DOHH2 (cell line): ENCODE measurements around the gene CFAP69.
A peak's percentile ranks its signal among the peaks of the same experiment; 100 is the strongest.

Experiments
- H3F3A ChIP-seq: fragments of 200-600 bp; sonication (generic), shearing (Covaris generic); 2 replicates; pipeline ENCODE4 v1.6.0; 2016; ENCODE audit warnings: antibody characterized with exemption, mild to moderate bottlenecking; ENCODE audit not compliant: control insufficient read depth, insufficient read depth
- H3K27ac ChIP-seq: fragments of 200-600 bp; sonication (generic); 2 replicates; pipeline ENCODE4 v1.5.1; 2014; ENCODE audit warnings: low read depth, mild to moderate bottlenecking, low read length, moderate library complexity
- H3K27me3 ChIP-seq: fragments of 200-600 bp; sonication (generic); 2 replicates; pipeline ENCODE4 v1.6.1; 2014; ENCODE audit warnings: mild to moderate bottlenecking, low read length, mixed read lengths; ENCODE audit not compliant: control insufficient read depth
- H3K36me3 ChIP-seq: fragments of 200-600 bp; sonication (generic); 2 replicates; pipeline ENCODE4 v1.6.1; 2014; ENCODE audit warnings: mild to moderate bottlenecking, low read length, moderate library complexity, mixed read lengths; ENCODE audit not compliant: control insufficient read depth
- H3K4me1 ChIP-seq: fragments of 200-600 bp; sonication (generic); 2 replicates; pipeline ENCODE4 v1.6.1; 2014; ENCODE audit warnings: mild to moderate bottlenecking, low read length, mixed read lengths; ENCODE audit not compliant: control insufficient read depth
- H3K4me2 ChIP-seq: fragments of 200-600 bp; sonication (generic); 2 replicates; pipeline ENCODE4 v1.6.0; 2014; ENCODE audit warnings: mild to moderate bottlenecking, low read length, moderate library complexity
- H3K4me3 ChIP-seq: fragments of 200-600 bp; sonication (generic); 2 replicates; pipeline ENCODE4 v1.5.1; 2014; ENCODE audit warnings: mild to moderate bottlenecking, low read length, mixed read lengths
- H3K79me2 ChIP-seq: fragments of 200-600 bp; sonication (generic); 2 replicates; pipeline ENCODE4 v1.6.1; 2014; ENCODE audit warnings: mild to moderate bottlenecking, low read length, mixed read lengths; ENCODE audit not compliant: control insufficient read depth
- H3K9me2 ChIP-seq: fragments of 200-600 bp; sonication (generic); replicated peaks from 2 replicates; pipeline ENCODE4 v1.6.1; 2014; ENCODE audit warnings: mild to moderate bottlenecking, low read length, mixed read lengths; ENCODE audit not compliant: control insufficient read depth
- H3K9me3 ChIP-seq: fragments of 200-600 bp; sonication (generic); 2 replicates; pipeline ENCODE4 v1.6.1; 2014; ENCODE audit warnings: antibody characterized with exemption, low read length, mixed read lengths; ENCODE audit not compliant: control insufficient read depth, insufficient read depth
- H4K20me1 ChIP-seq: fragments of 200-600 bp; sonication (generic); 2 replicates; pipeline ENCODE4 v1.6.0; 2014; ENCODE audit warnings: low read depth, mild to moderate bottlenecking, antibody characterized with exemption, low read length, moderate library complexity; ENCODE audit not compliant: control insufficient read depth, insufficient read depth
- EZH2phosphoT487 ChIP-seq: fragments of 200-600 bp; sonication (generic); IDR thresholded peaks from 2 replicates; pipeline ENCODE4 v1.6.1; 2017; ENCODE audit warnings: borderline replicate concordance, mild to moderate bottlenecking, antibody characterized with exemption, low read length, moderate library complexity, mixed read lengths
- TF ChIP-seq, protein P1 (sequence below): fragments of 200-600 bp; sonication (generic); IDR thresholded peaks from one replicate; pipeline ENCODE4 v1.5.1; 2014; ENCODE audit warnings: antibody characterized with exemption, mild to moderate bottlenecking, low read depth, low read length; ENCODE audit not compliant: poor library complexity, severe bottlenecking

Gene CFAP69

DNA sequence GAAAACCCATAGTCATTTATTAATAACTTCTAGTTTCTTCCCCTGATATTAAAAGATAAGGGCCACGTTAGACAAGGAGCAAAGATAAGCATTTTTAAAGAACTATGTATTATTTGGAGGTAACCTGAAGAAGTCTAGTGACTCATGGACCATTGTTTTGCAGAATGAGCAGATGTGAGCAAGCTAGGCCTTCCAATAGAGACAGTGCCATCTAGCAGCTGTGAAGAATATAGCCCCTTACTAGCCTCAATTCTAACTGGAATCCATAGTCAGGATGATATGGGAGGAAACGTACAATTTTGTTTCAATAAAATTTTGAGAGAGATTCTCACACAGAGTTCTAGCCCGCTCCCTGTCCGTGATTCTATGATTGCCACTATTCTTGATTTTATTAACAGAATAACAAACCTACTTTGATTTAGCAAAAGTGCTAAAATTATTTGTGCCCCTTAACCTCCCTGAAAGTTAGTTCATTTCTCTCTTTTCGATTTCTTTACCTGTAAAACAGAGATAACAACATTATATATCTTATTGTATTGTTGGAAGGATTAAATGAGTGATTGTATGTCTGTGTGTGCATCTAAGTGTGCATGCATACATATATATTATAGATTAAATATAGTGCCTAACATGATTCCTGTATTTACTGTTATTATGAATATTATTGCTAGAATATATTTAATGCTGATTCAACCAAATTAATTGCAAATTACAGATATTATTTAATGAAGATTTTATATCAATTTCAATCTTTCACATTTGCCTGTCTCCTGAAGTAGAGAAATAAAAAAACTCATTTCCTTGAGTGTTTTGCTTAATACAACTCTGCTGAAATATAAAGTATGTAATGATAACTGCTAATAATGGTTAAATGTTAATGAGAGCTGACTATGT is 53.4 kb downstream of the CFAP69 start:
- no peaks in the 10 kb centered on the region for H3K79me2 ChIP-seq
- TF ChIP-seq EZH2phosphoT487: no peak
- TF ChIP-seq, protein P1, sequence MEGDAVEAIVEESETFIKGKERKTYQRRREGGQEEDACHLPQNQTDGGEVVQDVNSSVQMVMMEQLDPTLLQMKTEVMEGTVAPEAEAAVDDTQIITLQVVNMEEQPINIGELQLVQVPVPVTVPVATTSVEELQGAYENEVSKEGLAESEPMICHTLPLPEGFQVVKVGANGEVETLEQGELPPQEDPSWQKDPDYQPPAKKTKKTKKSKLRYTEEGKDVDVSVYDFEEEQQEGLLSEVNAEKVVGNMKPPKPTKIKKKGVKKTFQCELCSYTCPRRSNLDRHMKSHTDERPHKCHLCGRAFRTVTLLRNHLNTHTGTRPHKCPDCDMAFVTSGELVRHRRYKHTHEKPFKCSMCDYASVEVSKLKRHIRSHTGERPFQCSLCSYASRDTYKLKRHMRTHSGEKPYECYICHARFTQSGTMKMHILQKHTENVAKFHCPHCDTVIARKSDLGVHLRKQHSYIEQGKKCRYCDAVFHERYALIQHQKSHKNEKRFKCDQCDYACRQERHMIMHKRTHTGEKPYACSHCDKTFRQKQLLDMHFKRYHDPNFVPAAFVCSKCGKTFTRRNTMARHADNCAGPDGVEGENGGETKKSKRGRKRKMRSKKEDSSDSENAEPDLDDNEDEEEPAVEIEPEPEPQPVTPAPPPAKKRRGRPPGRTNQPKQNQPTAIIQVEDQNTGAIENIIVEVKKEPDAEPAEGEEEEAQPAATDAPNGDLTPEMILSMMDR: peak; percentile 79
- peaks cover 4% of the 10 kb centered on the region for H3K27me3 ChIP-seq
- H3K9me3 ChIP-seq: no peaks in the 10 kb centered on the region
- H3K36me3 ChIP-seq: no peaks in the 10 kb centered on the region
- no peak overlapping the region for H3K4me3 ChIP-seq
- H4K20me1 ChIP-seq: no peaks in the 10 kb centered on the region
- no peaks in the 10 kb centered on the region for H3K9me2 ChIP-seq
- no peaks in the 10 kb centered on the region for H3K4me1 ChIP-seq
- no peak overlapping the region for H3K27ac ChIP-seq
- no peak overlapping the region for H3K4me2 ChIP-seq
- H3F3A ChIP-seq: no peaks in the 10 kb centered on the region

DNA sequence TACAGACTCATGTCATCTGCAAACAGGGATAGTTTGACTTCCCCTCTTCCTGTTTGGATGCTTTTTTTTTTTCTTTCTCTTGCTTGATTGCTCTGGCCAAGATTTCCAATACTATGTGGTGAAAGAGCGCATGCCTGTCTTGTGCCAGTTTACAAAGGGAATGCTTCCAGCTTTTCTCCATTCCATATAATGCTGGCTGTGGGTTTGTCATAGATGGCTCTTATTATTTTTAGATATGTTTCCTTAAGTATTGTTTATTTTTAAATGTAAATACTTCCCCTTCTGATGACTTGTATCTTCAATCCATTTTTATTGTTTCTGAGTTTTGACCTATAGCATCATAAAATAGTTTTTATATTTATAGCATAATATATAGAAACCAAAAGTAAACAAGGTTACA is 58.3 kb downstream of the CFAP69 start:
- no peaks in the 10 kb centered on the region for H3K36me3 ChIP-seq
- no peaks in the 10 kb centered on the region for H3K9me2 ChIP-seq
- no peaks in the 10 kb centered on the region for H4K20me1 ChIP-seq
- no peak overlapping the region for H3K27ac ChIP-seq
- H3K4me1 ChIP-seq: no peaks in the 10 kb centered on the region
- H3K9me3 ChIP-seq: no peaks in the 10 kb centered on the region
- no peaks in the 10 kb centered on the region for H3F3A ChIP-seq
- 0 out of 2 replicates have a peak, but pooled peaks cover 11% of the 10 kb centered on the region for H3K27me3 ChIP-seq
- no peak overlapping the region for H3K4me2 ChIP-seq
- TF ChIP-seq, protein P1: no peak
- no peak for TF ChIP-seq EZH2phosphoT487
- no peaks in the 10 kb centered on the region for H3K79me2 ChIP-seq
- H3K4me3 ChIP-seq: no peak overlapping the region

DNA sequence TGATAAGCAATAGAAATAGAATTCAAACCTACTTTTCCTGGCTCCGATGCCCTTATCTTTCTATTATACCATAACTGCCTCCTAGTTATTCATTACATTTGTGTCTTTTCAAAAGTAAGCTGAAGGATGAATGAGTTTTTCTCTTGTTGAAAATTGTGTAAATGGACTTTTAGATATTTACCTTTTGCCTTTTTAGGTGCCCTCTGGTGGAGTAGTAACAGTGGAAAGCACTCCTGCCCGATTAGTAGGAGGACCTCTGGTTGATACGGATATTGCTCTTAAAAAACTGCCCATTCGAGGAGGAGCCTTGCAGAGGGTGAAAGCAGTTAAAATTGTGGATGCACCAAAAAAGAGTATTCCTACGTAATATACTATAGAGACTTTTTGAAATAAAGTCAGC is 64.9 kb downstream of the CFAP69 start:
- 0 out of 2 replicates have a peak, but pooled peaks cover 8% of the 10 kb centered on the region for H3K27me3 ChIP-seq
- H3K4me3 ChIP-seq: no peak overlapping the region
- no peaks in the 10 kb centered on the region for H3K9me2 ChIP-seq
- no peaks in the 10 kb centered on the region for H3K9me3 ChIP-seq
- no peak overlapping the region for H3K27ac ChIP-seq
- H4K20me1 ChIP-seq: no peaks in the 10 kb centered on the region
- H3F3A ChIP-seq: no peaks in the 10 kb centered on the region
- H3K4me2 ChIP-seq: no peak overlapping the region
- no peaks in the 10 kb centered on the region for H3K4me1 ChIP-seq
- H3K36me3 ChIP-seq: no peaks in the 10 kb centered on the region
- TF ChIP-seq EZH2phosphoT487: no peak
- TF ChIP-seq, protein P1: no peak
- no peaks in the 10 kb centered on the region for H3K79me2 ChIP-seq
